Left ventricle myocardium superior (tissue), 1 donor: ENCODE data around the gene MLYCD. TPM values are rescaled to one million over a fixed set of nuclear protein-coding genes. Genes with fewer than 3 reads are reported as not detected.
A peak's percentile ranks its signal among the peaks of the same experiment; 100 is the strongest.

Source experiments
- ATAC-seq: fragments of 200-7000 bp; cut with Tn5 transposase; one replicate; pipeline ENCODE4 v1.9.1; 2020; ENCODE audit warnings: mild to moderate bottlenecking, moderate library complexity
- DNase-seq: peaks from one replicate; pipeline ENCODE4 v3.0.0-alpha.2; 2020
- intact Hi-C: fragments of 100-400 bp; cut with micrococcal nuclease; formaldehyde crosslinking; loops from one replicate; pipeline ENCODE4 v1.11.0; 2022
- long read RNA-seq: library from polyadenylated mRNA; unstranded; transcript quantifications from one replicate; pipeline ENCODE4 v2.0.0, GENCODE V29; 2021
- total RNA-seq: library from RNA; stranded (reverse); fragmentation: NEBNext Ultra II Directional; extraction: Animal tissue kit (Norgen Biotek cat#: 25700); gene quantifications from one replicate; pipeline ENCODE4 v1.2.1, GENCODE V29; 2021
- donor health status: DM: no; HTN: yes; CAD: no; lungs with severe emphysema.

Gene MLYCD
- 49.0 TPM for total RNA-seq
- long read RNA-seq, full-length matches to known transcripts: 748 of 832 reads
- long read RNA-seq, partial matches to known transcripts: 53 of 832 reads
- long read RNA-seq, other reads (novel, unspliced or antisense): 31 of 832 reads

DNA sequence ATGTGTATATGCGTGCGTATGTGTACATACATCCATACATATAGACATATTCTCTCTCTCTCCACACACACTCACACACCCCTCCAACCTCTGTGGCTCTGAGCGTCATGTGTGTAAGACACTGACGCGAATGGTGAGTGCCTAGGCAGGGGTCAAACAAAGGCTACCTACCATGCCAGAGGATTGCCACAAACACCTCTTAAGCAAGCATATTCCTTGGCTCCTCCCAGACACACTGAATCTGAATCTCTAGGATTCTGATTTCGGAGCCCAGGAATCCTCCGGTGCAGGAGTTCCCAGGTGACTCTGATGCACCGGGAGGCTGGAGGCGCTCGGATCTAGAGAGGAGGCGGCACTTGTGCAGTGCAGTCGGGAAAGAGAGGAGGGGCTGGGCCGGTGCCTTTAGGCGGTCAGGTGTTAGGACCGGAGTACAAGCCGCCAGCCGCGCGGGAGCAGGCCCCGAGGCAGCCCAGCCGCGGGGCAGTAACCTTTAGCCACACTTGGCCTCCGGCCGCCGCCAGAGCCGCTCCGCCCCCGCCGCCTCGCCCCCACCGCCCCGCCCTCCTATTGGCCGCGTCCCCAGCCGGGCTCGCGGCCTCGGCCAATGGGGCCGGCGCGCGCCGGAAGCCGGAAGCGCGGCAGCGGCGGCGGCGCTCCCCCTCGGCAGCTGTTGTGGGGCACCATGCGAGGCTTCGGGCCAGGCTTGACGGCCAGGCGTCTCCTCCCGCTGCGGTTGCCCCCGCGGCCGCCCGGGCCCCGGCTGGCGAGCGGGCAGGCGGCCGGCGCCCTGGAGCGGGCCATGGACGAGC lies at the start of gene MLYCD:
Gene MLYCD, plus strand, starts transcription at position 653 of the 809 bp plus-strand sequence. Its CDS starts 30 bp downstream, at position 683.
- ATAC-seq (peak; percentile 87), DNase-seq (peak; percentile 94)
- intact Hi-C loops: no loop called here

DNA sequence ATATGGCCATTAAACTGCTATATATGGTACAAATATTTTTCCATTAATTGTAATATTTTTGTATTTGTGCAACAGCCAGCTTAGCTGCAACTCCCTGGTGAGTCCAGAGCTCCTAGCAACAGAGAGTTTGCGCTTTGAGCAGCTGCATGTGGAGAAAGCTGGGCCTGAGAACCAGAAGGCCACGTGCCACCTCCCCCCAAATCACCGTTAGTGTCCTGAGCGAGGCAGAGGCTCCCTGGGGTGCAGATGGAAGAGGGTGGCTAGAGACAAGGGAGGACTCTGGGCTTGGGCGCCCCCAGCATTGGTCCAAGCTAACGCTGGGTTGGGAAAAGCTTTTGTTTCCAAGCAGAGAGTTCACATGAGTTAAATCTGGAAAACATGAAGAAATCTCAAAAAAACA lies 49.5 kb upstream of the MLYCD start:
- intact Hi-C loops: no loop called here
- peak; percentile 76 for ATAC-seq
- DNase-seq: peak; percentile 52

DNA sequence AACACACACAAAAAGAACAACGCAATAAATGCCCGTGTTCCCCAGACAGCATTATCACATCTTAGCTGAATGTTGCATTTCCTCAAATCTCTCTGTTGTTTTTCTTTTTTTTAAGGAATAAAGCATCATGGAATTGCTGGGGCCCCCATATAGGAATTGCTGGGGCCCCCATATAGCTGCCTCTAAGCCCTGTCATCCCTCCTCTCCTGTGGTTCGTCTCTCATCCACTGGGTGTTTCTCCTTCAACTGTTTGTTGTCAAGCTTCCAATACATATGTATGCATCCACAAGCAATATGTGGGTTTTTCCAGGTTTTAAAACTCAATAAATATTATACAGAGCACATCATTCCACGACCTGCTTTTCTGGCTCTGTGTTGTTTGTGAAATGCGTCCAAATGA lies 48.0 kb upstream of the MLYCD start:
- no peak for DNase-seq
- intact Hi-C loops: no loop called here
- no peak for ATAC-seq

DNA sequence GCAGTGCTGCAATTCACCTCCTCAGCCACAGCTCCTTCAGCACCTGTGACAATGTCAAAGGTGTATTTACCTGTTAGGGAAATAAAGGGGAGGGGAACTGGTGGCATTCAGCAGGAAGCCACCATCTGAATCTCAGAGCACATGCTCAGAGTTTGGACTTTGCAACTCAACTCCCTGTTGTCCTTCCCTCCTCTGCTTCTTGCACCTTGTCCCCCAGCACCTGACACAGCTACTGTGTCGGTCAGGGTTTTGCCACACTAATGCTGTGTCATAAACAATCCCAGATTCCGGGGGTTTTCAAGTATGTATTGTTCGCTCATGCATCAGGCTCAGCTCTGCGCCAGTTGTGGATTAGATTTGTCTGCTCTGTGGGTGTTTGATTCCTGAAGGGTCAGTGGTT lies 47.4 kb upstream of the MLYCD start:
- ATAC-seq (no peak), DNase-seq (no peak)
- intact Hi-C loops: no loop called here

DNA sequence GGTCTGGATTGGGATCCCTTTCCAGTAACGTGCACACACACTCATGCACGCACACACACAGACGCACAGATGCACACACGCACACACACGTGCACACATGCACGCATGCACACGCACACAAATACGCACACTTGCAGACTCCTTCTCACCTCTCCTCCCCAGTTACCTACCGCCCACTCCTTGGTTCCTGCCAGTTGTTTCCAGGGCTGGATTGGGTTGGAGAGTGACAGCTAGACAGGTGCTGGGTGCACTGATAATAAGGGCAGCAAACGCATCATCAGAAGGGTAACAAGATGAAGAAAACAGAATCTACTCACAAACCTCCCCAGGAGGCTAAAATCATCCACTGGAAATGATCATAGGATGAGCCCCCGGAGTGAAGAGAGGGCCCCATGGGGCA lies 46.1 kb upstream of the MLYCD start:
- no peak for DNase-seq
- intact Hi-C loops: no loop called here
- no peak for ATAC-seq

DNA sequence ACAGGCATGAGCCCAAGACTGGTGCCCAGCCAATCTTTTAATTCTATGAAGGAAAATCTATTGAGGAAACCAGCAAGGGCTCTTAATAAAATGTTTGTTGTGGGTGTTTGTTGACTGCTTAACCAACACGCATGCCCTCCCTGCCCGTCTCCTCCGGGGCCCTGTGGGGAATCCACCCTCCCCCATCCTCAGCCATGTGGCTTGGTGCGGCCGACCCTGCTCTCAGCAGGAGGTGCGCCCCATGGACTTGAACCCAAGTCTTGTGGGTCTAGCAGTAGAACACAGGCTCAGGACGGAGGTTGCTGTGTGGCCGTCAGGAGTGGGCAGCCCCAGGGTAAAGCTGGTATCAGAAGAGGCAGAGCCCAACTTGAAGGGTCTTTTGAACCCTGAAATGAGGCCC lies 45.1 kb upstream of the MLYCD start:
- DNase-seq: no peak
- intact Hi-C loops: no loop called here
- ATAC-seq: no peak

DNA sequence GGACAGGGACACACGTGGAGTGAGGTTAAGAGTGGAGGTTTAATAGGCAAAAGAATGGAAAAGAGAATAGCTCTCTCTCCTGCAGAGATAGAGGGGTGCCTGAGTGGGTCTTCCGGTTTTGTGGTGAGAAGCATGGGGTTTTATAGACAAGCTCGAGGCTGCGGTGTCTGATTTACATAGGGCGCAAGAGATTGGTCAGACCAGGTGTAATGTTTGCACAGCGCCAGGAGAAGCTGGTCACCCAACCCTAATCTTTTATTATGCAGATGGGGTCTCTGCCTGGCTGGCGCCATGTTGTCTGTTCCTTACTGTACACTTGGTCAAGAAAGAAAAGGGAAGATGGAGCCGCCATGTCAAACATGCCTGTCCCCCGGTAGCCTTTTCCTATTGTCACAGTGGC lies 44.5 kb upstream of the MLYCD start:
- DNase-seq: no peak
- intact Hi-C loops: no loop called here
- ATAC-seq: no peak

DNA sequence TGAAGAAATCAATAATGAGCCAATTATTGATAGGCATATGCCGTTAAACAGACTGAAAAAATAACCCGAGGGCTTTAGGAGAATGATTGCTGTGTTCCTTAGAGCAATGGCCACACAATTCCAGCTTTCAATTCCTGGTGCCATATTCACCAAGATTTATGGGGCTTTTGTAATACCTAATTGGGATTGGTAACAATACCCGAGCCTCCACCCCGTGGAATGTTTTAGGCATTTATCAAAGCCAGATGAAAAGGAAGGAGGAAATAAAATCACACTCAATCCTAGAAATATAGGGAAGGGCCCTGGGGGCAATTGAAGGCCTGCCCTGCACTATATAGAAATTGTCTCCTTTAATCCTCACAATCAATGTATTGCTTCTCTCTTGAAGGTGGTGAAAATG lies 42.1 kb upstream of the MLYCD start:
- intact Hi-C loops: no loop called here
- ATAC-seq: no peak
- DNase-seq: no peak

DNA sequence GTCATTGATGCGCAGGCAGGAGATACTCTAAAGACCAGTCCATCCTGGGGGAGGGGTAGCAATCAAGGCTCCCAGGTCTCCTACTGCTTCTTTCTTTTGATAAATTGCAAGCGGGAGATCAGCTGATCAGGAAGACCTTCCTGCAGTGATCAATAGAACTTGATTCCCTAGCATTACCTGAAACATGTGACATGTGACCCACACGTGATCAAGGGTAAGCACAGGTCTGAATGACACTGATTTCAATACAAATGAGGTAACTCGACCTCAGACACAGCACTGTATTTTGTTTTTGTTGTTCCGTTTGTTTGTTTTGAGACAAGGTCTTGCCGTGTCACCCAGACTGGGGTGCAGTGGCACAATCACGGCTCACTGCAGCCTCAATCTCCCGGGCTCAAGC lies 39.6 kb upstream of the MLYCD start:
- DNase-seq (no peak), ATAC-seq (no peak)
- intact Hi-C loops: no loop called here

DNA sequence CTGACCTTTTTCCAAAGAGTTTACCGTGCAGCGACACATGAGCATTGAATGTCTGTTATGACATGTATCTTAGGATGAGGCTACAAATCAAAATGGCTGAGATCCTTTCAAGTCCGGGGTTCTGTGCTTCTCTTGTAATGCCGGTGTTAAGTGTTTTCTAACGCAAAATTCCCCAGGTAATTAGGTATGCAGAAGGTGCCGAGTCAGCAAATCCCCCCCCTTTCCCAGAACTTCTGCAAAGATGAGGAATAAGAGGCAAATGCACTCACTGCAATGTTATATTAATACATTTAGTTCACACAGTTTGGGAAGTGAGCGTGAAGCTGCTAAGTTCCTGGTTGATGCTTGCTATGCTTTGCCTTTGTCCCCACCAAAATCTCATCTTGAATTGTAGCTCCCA lies 36.3 kb upstream of the MLYCD start:
- ATAC-seq: no peak
- intact Hi-C loops: no loop called here
- no peak for DNase-seq

DNA sequence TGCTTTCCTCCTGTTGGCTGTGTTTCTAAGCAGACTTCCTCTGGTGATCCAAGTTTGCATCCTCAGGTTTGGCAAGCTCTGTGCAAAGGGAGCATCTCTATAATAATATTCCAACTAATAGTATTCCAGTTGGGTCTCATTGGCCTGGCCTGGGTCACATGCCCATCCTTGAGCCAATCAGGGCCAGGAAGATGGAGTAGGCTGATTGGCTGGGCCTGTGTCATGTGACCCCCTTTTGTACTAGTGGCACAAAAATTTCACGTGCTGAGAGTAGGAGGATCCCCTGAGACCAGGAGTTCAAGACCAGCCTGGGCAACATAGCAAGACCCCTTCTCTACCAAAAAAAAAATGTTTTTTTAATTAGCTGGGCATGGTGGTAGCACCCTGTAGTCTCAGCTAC lies 35.2 kb upstream of the MLYCD start:
- DNase-seq (no peak), ATAC-seq (no peak)
- intact Hi-C loops: no loop called here

DNA sequence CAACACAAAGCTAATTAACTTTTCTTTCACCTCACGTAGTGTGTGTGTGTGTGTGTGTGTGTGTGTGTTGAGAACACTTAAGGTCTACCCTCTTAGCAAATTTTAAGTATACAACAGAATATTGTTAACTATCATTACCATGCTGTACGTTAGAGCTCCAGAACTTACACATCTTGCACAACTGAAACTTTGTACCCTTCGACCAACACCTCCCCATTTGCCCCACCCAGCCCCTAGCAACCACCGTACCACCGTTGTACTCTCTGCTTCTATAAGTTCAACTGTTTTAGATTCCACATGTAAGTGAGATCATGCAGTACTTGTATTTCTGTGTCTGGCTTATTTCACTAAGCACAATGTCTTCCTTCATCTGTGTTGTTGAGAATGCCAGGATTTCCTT lies 28.1 kb upstream of the MLYCD start:
- intact Hi-C loops: no loop called here

DNA sequence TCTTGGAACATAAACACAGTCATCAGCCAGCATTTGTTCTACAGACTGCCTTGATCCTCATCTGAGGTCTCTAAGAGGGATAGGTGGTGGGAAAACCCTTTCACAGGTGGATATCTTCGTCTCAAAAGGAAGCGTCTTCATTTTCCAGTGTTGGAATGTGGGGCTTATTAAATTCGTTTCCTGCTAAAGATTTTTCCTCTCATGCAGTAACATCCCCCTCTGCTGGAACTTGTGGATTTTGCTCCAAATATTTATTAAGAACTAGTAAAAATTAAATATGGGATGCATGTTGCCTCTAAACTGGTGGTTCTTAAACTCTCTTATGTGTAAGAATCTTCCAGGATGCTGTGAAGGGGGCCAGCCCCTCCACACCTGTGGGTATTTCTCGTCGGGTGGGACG lies 20.1 kb upstream of the MLYCD start:
- no peak for ATAC-seq
- intact Hi-C loops: no loop called here
- no peak for DNase-seq

More for the DNA sequence above, 28.1 kb upstream of the MLYCD start:
- DNase-seq: no peak
- ATAC-seq: no peak

DNA sequence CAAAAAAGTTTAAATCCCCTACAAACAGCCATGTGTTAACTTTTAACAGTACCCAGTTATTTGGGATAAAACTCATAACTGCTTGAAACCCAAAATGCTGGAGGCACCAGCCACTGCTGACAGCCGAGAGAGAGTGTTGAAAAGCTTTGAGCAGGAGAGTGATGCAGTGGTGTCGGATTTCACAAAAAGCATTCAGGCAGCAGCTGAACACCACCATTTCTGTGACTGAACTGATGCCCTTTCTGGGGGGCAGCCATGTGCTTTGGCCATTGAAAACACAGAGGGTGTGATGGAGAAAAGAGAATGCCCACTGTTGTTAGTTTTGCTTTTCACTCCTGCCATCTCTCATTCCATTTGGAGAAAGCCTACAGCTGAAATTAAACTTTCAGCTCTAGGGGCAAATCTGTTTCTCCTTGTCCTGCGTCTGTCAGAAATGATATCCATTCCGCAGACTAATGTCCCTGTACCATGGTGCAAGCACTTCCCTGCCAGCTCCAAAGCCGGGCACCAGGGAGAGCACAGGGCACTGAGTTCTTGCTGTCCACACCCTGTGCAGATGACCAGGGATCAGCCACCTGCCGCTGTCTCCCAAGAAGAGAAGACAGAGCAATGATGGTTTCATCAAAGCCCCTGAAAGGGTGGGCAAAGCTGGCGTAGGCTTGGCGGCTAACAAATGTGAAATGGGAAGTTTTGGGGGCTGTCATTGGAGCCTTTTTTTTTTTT lies 16.6 kb upstream of the MLYCD start:
- ATAC-seq (peak; percentile 89), DNase-seq (peak; percentile 55)

DNA sequence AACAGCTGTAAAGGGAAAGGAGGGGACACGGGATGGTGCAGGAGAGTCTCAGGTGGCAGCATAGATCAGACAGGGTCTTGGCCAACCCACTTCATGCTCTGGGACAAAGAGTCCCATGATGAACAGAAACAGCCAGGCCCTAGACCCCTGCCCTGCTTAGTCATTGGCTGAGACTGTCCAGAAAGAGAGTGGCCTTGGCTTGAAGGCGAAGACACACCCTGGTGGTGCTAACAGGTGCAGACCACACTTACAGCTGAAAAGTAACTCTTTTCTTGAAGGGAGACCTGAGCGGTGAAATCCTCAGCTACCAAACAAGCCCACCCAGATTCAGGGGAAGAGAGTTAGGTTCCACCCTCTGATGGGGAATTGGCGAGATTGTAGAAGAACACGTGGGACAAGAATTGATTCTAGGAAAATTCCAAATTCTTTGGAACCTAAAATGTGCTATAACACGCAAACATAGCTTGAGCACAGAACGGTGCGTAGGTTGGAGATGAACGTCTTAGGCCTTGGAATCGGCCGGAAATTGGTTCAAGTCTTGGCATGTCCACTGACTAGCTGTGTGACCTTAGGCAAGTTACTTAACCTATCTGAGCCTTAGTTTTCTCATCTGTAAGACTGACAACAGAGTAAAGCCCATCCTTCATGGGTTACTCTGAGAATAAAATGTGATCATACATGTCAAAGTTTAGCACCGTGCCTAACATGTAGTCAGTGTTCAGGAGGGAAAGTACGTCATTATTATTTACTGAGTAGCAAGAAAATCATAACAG lies 12.5 kb upstream of the MLYCD start:
- intact Hi-C loops: loop anchor here (10.0 kb wide), 1 partner anchor 52 kb away; no protein-coding TSS in a partner anchor

More for the DNA sequence above, 16.6 kb upstream of the MLYCD start:
- intact Hi-C loops: loop anchor here (10.0 kb wide), 1 partner anchor 48 kb away; no protein-coding TSS in a partner anchor

DNA sequence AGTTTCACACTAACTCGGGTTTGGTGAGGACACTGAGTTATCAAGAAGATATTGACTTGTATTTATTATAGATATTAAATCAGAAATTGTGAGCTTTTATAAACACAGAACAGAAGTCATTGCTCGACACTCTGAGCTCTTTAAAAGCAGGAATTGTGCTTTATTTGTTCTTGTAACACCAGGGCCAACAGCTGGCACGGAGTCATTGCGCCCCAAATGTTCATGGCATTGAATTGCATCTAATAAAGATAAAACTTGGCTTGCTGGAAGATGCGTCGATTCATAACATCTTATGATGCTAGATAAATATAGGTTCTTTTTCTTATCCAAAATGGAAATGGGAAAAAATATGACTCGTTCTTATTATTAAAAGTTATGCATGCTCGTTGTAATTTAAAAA lies 11.8 kb upstream of the MLYCD start:
- intact Hi-C loops: loop anchor here (10.0 kb wide), 1 partner anchor 52 kb away; no protein-coding TSS in a partner anchor
- DNase-seq: no peak
- ATAC-seq: no peak

More for the DNA sequence above, 12.5 kb upstream of the MLYCD start:
- ATAC-seq: no peak
- no peak for DNase-seq

DNA sequence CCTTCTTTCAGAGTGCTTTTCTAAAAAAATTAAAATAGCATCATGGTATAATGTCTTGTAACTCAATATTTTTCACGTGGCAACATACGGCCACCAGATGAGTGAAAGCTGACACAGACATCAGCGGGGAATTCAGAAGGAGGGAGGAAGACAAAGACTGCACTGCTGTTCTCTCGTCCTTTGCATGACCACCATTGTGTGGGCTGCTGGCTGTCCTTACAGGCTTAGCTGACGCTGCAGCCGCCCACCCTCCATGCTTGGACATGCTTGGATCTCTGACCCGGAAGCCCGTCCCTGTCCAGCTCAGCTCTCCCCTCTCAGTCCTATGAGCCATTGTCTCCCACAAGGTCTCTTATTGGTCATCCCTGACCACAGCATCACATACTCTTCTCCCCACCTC lies 11.4 kb upstream of the MLYCD start:
- DNase-seq: no peak
- intact Hi-C loops: loop anchor here (10.0 kb wide), 1 partner anchor 53 kb away; no protein-coding TSS in a partner anchor
- ATAC-seq: no peak

DNA sequence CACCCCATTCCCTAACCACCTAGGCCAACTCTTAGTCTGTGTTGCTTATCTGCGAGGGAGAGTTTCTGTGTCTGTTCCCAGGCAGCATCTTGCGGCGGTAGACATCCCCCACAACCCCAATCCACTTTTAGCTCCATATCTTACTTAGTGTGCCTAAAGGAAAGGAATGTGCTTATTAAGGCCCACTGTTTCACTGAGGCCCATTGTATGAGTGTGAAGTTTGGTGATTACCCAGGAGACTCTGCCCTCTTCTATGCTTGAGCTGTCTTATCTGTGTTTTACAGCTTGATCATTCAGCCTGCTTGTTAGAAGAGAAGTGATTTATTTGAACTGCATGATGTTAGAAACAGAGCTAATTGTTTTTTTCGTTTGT lies 10.3 kb upstream of the MLYCD start:
- intact Hi-C loops: loop anchor here (10.0 kb wide), 1 partner anchor 54 kb away; no protein-coding TSS in a partner anchor
- ATAC-seq (peak; percentile 75), DNase-seq (no peak)

DNA sequence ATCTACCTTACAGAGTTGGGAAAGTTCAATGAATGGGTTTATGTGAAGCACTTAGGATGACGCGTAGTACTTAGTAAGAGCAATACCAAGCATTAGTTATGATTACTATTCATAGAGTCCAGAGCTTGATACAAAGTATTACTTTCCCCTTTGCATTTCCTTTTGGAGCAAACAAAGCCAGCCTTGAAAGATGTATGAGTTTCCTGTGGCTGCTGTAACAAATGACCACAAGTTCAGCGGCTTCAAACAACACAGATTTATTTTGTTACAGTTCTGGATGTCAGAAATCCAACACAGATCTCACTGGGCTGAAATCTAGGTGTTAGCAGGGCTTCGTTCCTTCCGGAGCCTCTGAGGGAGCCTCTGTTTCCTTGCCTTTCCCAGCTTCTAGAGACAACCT lies 8.6 kb upstream of the MLYCD start:
- ATAC-seq (no peak), DNase-seq (no peak)
- intact Hi-C loops: no loop called here
